DMS 273 (cell line): ENCODE data around the gene ZBTB20.

Experiments used
- DNase-seq: peaks from one replicate; lab custom pipeline; 2025; ENCODE audit not compliant: unreplicated experiment; lab: John Stamatoyannopoulos, UW

The ZBTB20 gene

GRCh38 chr3:114792159-114792918 lies 354.7 kb downstream of the ZBTB20 start:
- no peak for DNase-seq

DNA sequence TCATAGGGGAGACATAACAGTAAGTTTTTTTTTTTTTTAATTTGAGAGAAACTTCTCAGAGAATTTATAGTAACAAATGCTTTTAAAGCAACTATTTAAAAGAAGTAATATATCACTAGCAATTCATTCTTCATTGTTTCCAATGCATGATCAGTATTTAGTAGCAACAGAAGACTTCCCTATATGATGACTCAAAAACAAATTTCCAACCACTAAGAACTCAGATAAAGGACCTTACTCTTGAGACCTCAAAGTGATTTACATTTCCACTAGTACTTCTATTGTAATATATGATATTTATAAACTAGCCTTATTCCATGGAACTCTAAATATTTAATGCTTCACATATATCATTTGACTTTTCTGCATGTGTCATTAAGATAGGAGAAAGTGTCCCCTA lies 356.3 kb downstream of the ZBTB20 start:
- DNase-seq, result no peak

DNA sequence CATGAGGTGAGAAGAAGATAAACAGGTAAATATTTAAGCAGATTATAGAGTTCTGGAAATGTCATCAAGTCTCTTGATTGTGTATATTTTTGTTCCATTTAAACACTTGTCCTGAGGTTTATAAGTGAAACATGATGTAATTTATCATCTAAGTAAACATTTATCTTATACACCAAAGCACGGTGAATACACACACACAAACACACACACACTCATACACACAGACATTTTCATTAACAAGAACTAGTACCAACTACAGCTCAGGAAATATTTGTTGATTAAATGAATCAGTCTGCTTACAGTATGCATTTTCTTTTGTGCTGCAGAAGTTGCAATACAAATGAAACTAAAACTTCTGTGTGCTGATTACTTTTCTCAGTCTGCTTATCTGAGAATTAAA lies 357.3 kb downstream of the ZBTB20 start:
- DNase-seq, result no peak

DNA sequence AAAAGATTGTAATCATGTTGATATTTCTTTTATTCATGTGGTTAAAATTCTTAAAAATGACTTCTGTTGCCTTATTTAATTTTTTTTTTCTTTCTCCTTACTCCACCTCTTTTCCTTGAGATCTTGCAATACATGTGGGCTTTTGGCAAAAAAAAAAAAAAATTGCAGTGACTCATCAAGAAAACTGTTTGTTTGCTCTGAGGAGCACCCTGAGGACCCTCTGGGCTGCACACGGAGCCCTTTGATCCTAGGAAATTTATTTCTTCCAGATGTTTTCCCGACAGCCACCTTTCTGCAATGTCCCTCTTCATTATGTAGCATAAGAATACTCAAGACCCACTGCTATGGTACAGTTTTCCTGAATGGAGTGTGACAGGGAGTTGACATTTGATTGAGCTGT lies 371.7 kb downstream of the ZBTB20 start:
- no peak for DNase-seq

GRCh38 chr3:114770874-114771273 lies 376.2 kb downstream of the ZBTB20 start:
- no peak for DNase-seq

DNA sequence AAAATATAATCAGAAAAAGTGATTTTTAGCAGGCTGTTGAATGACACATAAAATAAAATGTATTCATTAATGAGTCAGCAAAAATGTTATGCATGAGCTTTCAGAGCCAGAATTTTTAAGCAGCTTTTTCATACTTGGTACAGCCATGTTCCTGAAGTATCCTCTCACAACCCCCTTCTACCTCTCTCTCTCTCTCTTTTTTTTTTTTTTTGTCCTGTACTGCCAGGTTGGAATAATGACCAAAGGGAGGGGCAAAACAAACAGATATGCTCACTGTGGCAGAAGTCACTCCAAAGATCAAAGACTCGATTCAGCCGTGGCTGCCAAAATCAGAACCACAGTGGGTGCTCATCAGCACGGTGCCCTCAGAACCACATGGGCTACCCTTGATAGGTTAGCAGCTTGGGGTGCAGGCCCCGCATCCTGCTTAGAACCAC lies 383.0 kb downstream of the ZBTB20 start:
- DNase-seq, result peak; percentile 33

DNA sequence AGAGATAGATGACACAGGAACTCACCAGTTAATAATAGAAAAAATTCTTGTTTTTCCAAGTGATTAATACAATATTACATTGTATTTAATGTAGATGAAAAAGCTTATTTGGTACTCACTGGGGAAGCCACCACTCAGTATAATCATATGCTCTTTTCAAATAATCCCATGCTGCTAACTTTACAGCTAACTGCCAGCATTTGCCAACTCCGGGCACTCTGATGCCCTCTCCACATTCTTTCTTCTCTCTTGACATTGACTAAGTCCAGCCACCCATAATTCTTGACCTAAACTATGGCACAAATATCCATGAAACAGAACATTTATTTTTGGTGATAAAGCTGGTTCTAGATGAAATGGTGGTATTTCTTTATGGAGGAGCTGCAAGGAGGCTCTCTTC lies 384.9 kb downstream of the ZBTB20 start:
- no peak for DNase-seq

DNA sequence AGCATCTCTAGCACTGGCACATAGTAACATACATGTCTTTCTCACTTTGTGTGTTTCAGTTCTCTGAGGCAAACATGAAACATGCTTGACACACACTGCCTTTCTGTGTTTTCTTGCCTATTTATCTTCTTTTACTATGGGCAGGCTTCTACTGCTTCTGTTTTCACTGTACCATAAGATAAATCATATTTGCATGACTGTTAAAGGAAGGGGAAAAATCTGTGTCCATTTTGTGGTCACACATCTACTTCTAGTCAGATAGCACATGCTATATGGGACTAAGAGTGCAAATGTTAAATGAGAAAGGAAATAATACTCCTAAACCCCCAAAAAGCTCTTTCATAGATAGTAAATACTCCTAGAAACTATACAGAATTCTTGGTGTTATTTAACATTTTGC lies 386.4 kb downstream of the ZBTB20 start:
- DNase-seq, result peak; percentile 42

DNA sequence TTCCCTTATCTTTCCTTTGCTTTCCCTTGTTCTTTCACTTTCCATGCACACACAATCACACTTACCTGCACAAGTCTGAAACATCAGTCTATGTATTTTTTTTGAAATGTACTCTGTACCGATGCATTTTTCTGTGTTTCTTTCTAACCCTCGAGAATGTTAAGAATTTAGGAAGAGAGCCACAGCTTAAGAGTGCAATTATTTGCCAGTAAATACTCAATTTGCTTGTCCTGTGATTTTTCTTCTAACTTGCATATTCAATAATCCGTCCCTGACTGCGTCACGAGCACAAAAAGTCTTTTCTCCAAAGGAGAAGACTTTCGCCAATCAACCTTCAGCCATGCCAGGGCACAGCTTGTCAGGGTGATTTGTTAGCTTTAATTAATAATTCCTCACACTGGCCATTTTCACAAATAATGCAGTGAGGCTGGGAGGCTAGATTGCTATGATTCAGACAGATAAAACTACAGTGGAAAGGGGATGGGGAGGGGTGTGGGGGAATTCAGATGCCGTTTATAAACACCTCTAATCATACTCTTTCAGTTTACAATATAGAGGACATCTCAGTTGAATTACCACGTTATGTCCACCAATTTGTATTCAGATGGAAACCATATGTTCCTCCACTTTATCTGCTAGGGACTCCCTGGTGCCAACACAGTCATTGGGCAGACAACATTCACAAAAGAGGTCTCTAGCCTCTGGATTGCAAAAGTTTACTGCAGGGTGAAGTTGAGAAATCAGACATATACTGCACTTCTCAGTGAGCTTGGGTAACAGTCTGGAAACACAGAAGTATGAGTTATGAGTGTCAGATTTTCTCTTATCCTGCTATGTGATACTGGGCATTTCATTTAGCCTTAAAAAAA lies 388.0 kb downstream of the ZBTB20 start:
- DNase-seq, result peak; percentile 82

DNA sequence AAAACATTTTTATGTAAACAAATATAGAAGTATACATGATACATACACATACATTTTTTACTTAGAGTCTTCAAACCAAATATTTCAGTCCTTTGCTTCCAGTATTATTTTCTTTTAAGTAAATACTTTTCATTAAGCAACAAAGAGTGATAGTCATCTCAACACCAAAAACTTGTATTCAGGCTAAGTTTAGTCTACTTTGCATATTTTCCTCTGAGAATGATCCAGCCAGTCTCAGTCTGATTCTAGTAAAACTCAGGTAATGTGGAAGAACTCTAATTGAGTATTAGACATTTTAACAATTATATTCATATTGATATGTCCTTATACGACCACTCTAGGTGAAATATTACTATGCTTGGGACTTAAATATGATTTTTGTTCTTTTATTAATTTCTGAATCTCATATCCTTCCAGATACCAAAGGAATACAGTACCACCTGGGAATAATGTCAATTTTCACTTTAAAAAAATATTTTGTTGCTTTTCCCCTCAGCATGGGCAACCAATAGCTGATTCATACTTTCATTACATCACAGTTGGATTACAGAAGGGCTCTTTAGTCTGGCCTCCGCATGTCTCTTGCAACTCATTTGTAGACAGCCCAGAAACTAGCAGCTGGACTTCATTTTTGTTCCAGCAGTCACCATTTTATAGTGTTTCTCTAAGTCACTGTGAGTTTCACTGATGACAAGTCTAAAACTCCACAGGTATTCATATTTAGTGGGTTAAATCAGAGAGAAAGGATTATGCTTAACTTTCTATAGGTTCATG lies 390.4 kb downstream of the ZBTB20 start:
- peak; percentile 87 for DNase-seq

DNA sequence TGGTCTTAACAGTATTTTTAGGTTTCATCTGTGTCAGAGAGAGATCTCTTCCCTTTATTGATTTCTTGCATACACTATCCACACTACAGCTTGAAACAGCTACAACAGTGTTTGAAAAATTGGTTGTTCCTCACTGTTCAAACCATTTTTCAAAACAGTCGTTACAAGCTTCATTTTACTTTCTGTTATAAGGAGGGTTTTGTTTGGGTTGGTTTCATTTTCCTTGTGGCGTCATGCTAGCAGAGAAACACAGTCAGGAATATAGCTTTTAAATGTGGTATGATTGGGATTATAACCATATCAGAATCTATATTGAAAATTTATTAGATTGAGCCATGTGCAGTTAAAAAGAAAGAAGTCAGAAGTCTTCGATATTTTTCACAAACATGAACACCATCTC lies 400.6 kb downstream of the ZBTB20 start:
- no peak for DNase-seq

GRCh38 chr3:114745322-114746240 lies 401.5 kb downstream of the ZBTB20 start:
- no peak for DNase-seq

DNA sequence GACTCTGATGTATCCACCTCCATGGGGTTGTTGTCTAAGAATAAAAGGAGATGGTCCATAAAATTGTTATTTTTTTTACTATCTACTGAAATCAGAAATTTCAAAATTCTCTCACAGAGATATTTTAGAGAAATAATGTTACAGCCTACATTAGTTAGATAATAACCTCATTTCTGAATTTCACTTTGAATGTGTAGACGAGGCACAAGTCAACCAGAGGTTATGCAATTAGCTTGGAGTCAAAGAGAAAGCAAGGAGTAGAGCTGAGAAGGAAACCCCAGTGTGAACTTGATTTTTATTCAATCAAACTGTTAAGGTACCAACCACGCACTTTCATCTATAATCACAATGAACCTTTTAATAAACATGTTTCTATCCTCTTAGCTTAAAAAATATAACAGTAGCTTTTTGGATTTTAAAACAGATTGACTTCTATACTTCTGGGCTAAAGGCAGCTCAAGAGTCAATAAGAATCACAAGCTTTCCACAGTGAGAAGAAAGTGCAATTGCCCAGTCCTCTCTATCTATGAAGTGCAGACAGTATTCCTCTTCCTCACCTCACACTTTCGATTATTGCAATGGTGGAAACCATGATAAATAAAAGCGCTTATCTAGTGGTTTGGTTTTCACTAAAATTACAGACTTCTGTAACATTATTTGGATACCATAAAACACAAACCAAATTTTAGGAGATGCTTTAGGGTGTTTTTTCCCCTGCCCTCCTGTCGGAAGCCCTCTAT lies 403.2 kb downstream of the ZBTB20 start:
- DNase-seq, result no peak

GRCh38 chr3:114741066-114741465 lies 406.0 kb downstream of the ZBTB20 start:
- no peak for DNase-seq

DNA sequence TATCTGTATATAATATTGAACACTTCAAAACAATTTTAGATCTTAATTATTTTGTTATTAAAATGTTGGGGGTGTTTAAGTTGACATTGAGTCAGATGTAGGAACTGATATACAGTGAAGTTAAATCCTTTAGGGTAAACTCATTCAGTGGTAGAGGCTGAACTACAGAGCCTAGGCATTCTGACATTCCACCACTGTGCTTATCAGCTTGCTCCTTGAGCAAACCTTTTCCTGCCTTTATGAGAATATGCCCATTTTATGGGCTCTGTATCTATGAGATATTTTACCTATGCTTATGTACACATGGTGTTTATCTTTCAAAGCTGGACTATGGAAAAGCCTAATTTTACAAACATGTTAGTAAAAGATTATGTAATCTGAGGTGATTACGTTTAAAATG lies 407.5 kb downstream of the ZBTB20 start:
- no peak for DNase-seq

DNA sequence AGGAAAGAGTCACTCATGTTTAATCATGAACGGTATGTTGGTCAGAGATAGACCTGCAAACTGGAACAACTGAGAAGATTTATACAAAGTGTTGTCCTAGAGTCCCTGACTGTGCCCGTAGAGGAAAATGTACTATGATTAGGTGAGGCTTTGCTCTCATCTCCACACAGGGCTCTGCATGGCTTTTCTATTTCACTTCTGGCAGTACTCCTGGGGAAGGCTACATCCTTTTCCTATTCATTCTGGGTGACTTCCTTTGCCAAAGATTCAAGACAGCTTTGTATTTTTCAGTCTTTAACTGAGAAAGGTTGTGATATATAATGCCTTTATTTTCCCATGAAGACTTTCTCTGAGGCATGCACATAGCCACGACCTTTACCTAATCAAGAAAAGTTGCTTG lies 414.7 kb downstream of the ZBTB20 start:
- no peak for DNase-seq

GRCh38 chr3:114730397-114730796 lies 416.7 kb downstream of the ZBTB20 start:
- peak; percentile 47 for DNase-seq

- no peak for DNase-seq
Measured at GRCh38 chr3:114727373-114727772, 419.7 kb downstream of the ZBTB20 start.

DNA sequence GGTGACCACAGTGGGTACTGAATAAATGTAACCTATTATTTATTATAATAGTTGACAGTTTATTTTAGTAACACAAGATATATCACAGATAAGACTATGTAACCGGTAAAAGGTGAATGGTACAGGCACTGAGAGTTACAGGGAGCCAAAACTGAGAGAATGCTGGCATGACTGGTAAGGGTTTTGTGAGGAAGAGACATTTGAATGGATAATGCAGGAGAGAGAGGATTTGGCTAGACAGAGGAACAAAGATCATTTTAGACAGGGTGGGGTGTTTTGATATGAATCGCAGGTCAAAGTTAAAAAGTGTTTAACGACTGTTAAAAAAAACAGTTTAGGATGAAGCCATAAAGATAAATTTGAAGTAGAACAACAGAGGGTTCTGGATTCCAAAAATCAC lies 421.1 kb downstream of the ZBTB20 start:
- no peak for DNase-seq

DNA sequence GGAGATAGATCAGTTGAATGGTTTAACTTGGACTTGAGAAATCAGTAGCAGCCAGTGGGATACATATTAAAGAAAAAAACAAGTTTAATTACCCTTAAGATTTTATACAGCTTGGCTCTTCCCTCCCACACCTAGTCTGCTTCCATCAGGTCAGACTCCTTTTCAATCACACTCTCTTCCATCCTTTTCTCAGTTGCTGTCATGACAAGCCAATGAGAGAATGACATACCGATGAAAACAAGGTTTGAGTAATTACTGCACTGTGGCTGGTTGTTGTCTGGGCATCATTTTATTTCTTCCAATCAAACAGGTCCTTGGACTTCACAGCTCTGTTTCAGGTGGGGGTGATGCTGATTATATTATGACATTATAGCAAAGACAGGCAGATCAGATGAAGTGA lies 424.6 kb downstream of the ZBTB20 start:
- no peak for DNase-seq
